H1 (cell line): ENCODE results near the gene OSBP2. TPM values are rescaled to one million over a fixed set of nuclear protein-coding genes. Genes with fewer than 3 reads are reported as not detected.

Experiments
- CTCF ChIA-PET: fragments of 300-600 bp; sonication (Branson Sonifier 250); formaldehyde crosslinking; loops from one replicate; lab custom pipeline; 2021; ENCODE audit not compliant: partially characterized antibody; lab: Charles Lee
- POLR2A ChIA-PET: fragments of 300-600 bp; sonication (Branson Sonifier 250); formaldehyde crosslinking; loops from one replicate; lab custom pipeline; 2021; ENCODE audit warnings: inconsistent platforms; ENCODE audit not compliant: partially characterized antibody; lab: Charles Lee
- DNase-seq, 2 experiments: peaks; one replicate each; pipeline versions ENCODE4 v3.0.0 to v3.0.0-alpha.2; 2010 to 2022; ENCODE audit warnings: low spot score in 2 of 2, low read depth in 1 of 2, mixed read lengths in 1 of 2
- FAIRE-seq: peaks from 2 replicates; lab custom pipeline; 2011; peaks lifted over from hg19 to GRCh38; lab: Jason Lieb, UNC
- H2AFZ ChIP-seq: 2 replicates; pipeline ENCODE4 v1.8.1; 2012; ENCODE audit warnings: low read length, inconsistent platforms
- H2AK5ac ChIP-seq: 2 replicates; pipeline ENCODE4 v1.6.1; 2013; ENCODE audit warnings: low read depth, low read length
- H2BK120ac ChIP-seq: replicated peaks from 2 replicates; pipeline ENCODE3; 2013; ENCODE audit warnings: low read depth, low read length, inconsistent platforms
- H2BK12ac ChIP-seq: 2 replicates; pipeline ENCODE4 v1.6.1; 2013; ENCODE audit warnings: low read depth, low read length
- H2BK15ac ChIP-seq: 2 replicates; pipeline ENCODE4 v1.6.1; 2013; ENCODE audit warnings: low read length
- H2BK20ac ChIP-seq: 2 replicates; pipeline ENCODE4 v1.6.1; 2013; ENCODE audit warnings: low read length
- H2BK5ac ChIP-seq: 2 replicates; pipeline ENCODE4 v1.6.1; 2013; ENCODE audit warnings: low read depth, low read length
- H3K14ac ChIP-seq: 2 replicates; pipeline ENCODE4 v1.6.1; 2013; ENCODE audit warnings: inconsistent platforms; ENCODE audit not compliant: insufficient read length
- H3K18ac ChIP-seq: 2 replicates; pipeline ENCODE4 v1.6.1; 2013; ENCODE audit warnings: low read length; ENCODE audit errors: extremely low read depth
- H3K23ac ChIP-seq: 2 replicates; pipeline ENCODE4 v1.6.1; 2013; ENCODE audit warnings: inconsistent platforms; ENCODE audit not compliant: insufficient read length
- H3K23me2 ChIP-seq: 2 replicates; pipeline ENCODE4 v1.6.1; 2013; ENCODE audit warnings: low read depth, low read length
- H3K27ac ChIP-seq: 2 replicates; pipeline ENCODE4 v1.6.1; 2011; ENCODE audit warnings: low read depth, low read length, inconsistent platforms
- H3K27me3 ChIP-seq, 4 experiments: replicated peaks in 1 of 4; 1 replicate in 1 of 4; 2 replicates in 3 of 4; pipeline versions ENCODE4 v1.6.1 to v1.8.1; 2011 to 2013; ENCODE audit warnings: low read length in 3 of 4, mild to moderate bottlenecking in 3 of 4, inconsistent platforms in 2 of 4, mixed read lengths in 2 of 4, moderate library complexity in 1 of 4; ENCODE audit not compliant: control insufficient read depth in 3 of 4, insufficient read depth in 3 of 4; ENCODE audit errors: extremely low read depth in 1 of 4
- H3K36me3 ChIP-seq, 4 experiments: 2 replicates each; pipeline versions ENCODE4 v1.6.1 to v1.8.1; 2011 to 2013; ENCODE audit warnings: mild to moderate bottlenecking in 4 of 4, low read length in 3 of 4, moderate library complexity in 2 of 4, control low read depth in 1 of 4, inconsistent platforms in 1 of 4; ENCODE audit not compliant: insufficient read depth in 4 of 4, control insufficient read depth in 2 of 4
- H3K4ac ChIP-seq: replicated peaks from 2 replicates; pipeline ENCODE3; 2013; ENCODE audit warnings: low read length, low read depth, mixed read lengths, inconsistent platforms; ENCODE audit not compliant: insufficient read length
- H3K4me1 ChIP-seq, 4 experiments: replicated peaks in 1 of 4; 1 replicate in 1 of 4; 2 replicates in 3 of 4; pipeline versions ENCODE4 v1.6.1 to v1.8.1; 2011 to 2013; ENCODE audit warnings: low read length in 3 of 4, inconsistent platforms in 2 of 4, mixed read lengths in 1 of 4; ENCODE audit not compliant: insufficient read depth in 4 of 4, control insufficient read depth in 3 of 4
- H3K4me2 ChIP-seq, 2 experiments: 2 replicates each; pipeline versions ENCODE4 v1.6.1 to v1.8.1; 2011 to 2013; ENCODE audit warnings: low read depth in 2 of 2, low read length in 2 of 2, control low read depth in 1 of 2, inconsistent platforms in 1 of 2, mild to moderate bottlenecking in 1 of 2; ENCODE audit not compliant: insufficient read depth in 1 of 2
- H3K4me3 ChIP-seq, 4 experiments: fragments of 200-600, 300-600 bp in 1 of 4; sonication (generic), shearing (Covaris generic), sonication (Bioruptor Twin) in 1 of 4; 2 replicates each; pipeline versions ENCODE4 v1.5.1 to v1.8.1; 2011 to 2016; ENCODE audit warnings: low read length in 4 of 4, low read depth in 3 of 4, control low read depth in 2 of 4, inconsistent platforms in 2 of 4, mild to moderate bottlenecking in 2 of 4, mixed read lengths in 1 of 4, moderate library complexity in 1 of 4; ENCODE audit not compliant: insufficient read depth in 2 of 4; ENCODE audit errors: extremely low read depth in 1 of 4
- H3K56ac ChIP-seq: replicated peaks from 2 replicates; pipeline ENCODE3; 2013; ENCODE audit warnings: low read depth, mild to moderate bottlenecking, mixed read lengths, low read length, inconsistent platforms; ENCODE audit not compliant: insufficient read length
- H3K79me1 ChIP-seq: 2 replicates; pipeline ENCODE4 v1.6.1; 2013; ENCODE audit warnings: low read depth, low read length, control low read depth
- H3K79me2 ChIP-seq, 2 experiments: 2 replicates each; pipeline versions ENCODE4 v1.6.1 to v1.8.1; 2012 to 2013; ENCODE audit warnings: low read length in 2 of 2, mild to moderate bottlenecking in 2 of 2, inconsistent platforms in 1 of 2; ENCODE audit not compliant: insufficient read depth in 2 of 2, control insufficient read depth in 1 of 2
- H3K9ac ChIP-seq, 4 experiments: replicated peaks in 1 of 4; 1 replicate in 1 of 4; 2 replicates in 3 of 4; pipeline versions ENCODE4 v1.6.1 to v1.8.1; 2011 to 2013; ENCODE audit warnings: low read depth in 3 of 4, low read length in 3 of 4, control low read depth in 2 of 4, mild to moderate bottlenecking in 2 of 4, moderate library complexity in 2 of 4, inconsistent platforms in 1 of 4; ENCODE audit errors: extremely low read depth in 1 of 4
- H3K9me3 ChIP-seq, 2 experiments: 2 replicates each; pipeline versions ENCODE4 v1.6.1 to v1.8.1; 2012 to 2013; ENCODE audit warnings: mild to moderate bottlenecking in 2 of 2, moderate library complexity in 2 of 2, control low read depth in 1 of 2, inconsistent platforms in 1 of 2, low read depth in 1 of 2, low read length in 1 of 2, mixed read lengths in 1 of 2; ENCODE audit not compliant: insufficient read depth in 2 of 2
- H4K20me1 ChIP-seq, 2 experiments: replicated peaks in 1 of 2; 2 replicates each; pipeline versions ENCODE3 to v1.8.1; 2011 to 2013; ENCODE audit warnings: inconsistent platforms in 2 of 2, low read length in 2 of 2, mild to moderate bottlenecking in 1 of 2; ENCODE audit not compliant: insufficient read depth in 2 of 2, control insufficient read depth in 1 of 2
- H4K5ac ChIP-seq: 2 replicates; pipeline ENCODE4 v1.6.1; 2013; ENCODE audit warnings: low read length, low read depth, mixed read lengths, inconsistent platforms; ENCODE audit not compliant: insufficient read length
- H4K8ac ChIP-seq: 2 replicates; pipeline ENCODE4 v1.8.0; 2013; ENCODE audit warnings: mild to moderate bottlenecking, moderate library complexity, low read length, inconsistent platforms; ENCODE audit not compliant: insufficient read depth; ENCODE audit errors: extremely low read depth
- H4K91ac ChIP-seq: replicated peaks from 2 replicates; pipeline ENCODE3; 2013; ENCODE audit warnings: low read length, mixed read lengths, inconsistent platforms; ENCODE audit not compliant: insufficient read length
- CEBPB ChIP-seq: IDR thresholded peaks from 2 replicates; pipeline ENCODE4 v1.6.1; 2012; ENCODE audit warnings: low read depth, low read length
- CHD1 ChIP-seq: IDR thresholded peaks from 2 replicates; pipeline ENCODE4 v1.6.1; 2012; ENCODE audit warnings: low read depth, low read length, improper control_type of control experiment
- CHD2 ChIP-seq: IDR thresholded peaks from 2 replicates; pipeline ENCODE4 v1.6.1; 2012; ENCODE audit warnings: low read length, improper control_type of control experiment
- EP300 ChIP-seq, 2 experiments: IDR thresholded peaks; 1 replicate in 1 of 2; 2 replicates in 1 of 2; pipeline ENCODE4 v1.6.1; 2011 to 2012; ENCODE audit warnings: low read depth in 2 of 2, low read length in 2 of 2, mild to moderate bottlenecking in 2 of 2, borderline replicate concordance in 1 of 2, inconsistent platforms in 1 of 2, moderate library complexity in 1 of 2
- GTF2F1 ChIP-seq: IDR thresholded peaks from 2 replicates; pipeline ENCODE4 v1.6.1; 2012; ENCODE audit warnings: low read depth, low read length, improper control_type of control experiment, borderline replicate concordance
- KDM1A ChIP-seq: fragments of 200-600, 300-600 bp; sonication (generic); IDR thresholded peaks from 2 replicates; pipeline ENCODE4 v1.7.1; 2016; ENCODE audit warnings: mild to moderate bottlenecking, low read length, borderline replicate concordance
- MAFK ChIP-seq: IDR thresholded peaks from 2 replicates; pipeline ENCODE4 v1.6.1; 2012; ENCODE audit warnings: low read depth, mild to moderate bottlenecking, improper control_type of control experiment, low read length
- SIX5 ChIP-seq: IDR thresholded peaks from 2 replicates; pipeline ENCODE4 v1.6.1; 2011; ENCODE audit warnings: mild to moderate bottlenecking, low read depth, low read length
- SP1 ChIP-seq: IDR thresholded peaks from 2 replicates; pipeline ENCODE4 v1.6.1; 2011; ENCODE audit warnings: low read depth, low read length
- SRF ChIP-seq: IDR thresholded peaks from 2 replicates; pipeline ENCODE4 v1.6.1; 2011; ENCODE audit warnings: mild to moderate bottlenecking, low read depth, low read length, moderate library complexity
- ZNF274 ChIP-seq: IDR thresholded peaks from 2 replicates; pipeline ENCODE4 v1.7.0; 2012; ENCODE audit warnings: low read length, borderline replicate concordance; ENCODE audit errors: extremely low read depth
- WGBS, 2 experiments: shearing (Covaris generic) in 1 of 2; methylation state at CpG; one replicate each; pipeline versions ENCODE4 v1.1.6 to v1.1.7; 2013 to 2015; ENCODE audit warnings: low lambda C conversion rate in 2 of 2, mixed read lengths in 2 of 2, inconsistent platforms in 1 of 2, low coverage in 1 of 2, missing lambda C conversion rate in 1 of 2; ENCODE audit not compliant: insufficient replicate concordance in 2 of 2, insufficient coverage in 1 of 2, insufficient read length in 1 of 2; ENCODE audit errors: extremely low coverage in 1 of 2, missing lambda C conversion rate in 1 of 2; 5-methylcytosine and 5-hydroxymethylcytosine counted together
- polyA plus RNA-seq, 7 experiments: library from polyadenylated mRNA; depleted of rRNA in 3 of 7; stranded (reverse) in 5 of 7; unstranded in 2 of 7; fragments of >200 nt in 5 of 7; fragments of 200-250 nt in 2 of 7; gene quantifications; 1 replicate in 5 of 7; 2 replicates in 1 of 7; 4 replicates in 1 of 7; pipeline versions ENCODE4 v1.2.1 to v1.2.3, GENCODE V29; 2011 to 2013; ENCODE audit warnings: missing spikeins in 2 of 7, mixed read lengths in 2 of 7
- total RNA-seq: library from RNA; stranded (reverse); fragmentation: NEBNext Ultra II Directional; extraction: Animal tissue kit (Norgen Biotek cat#: 25700); gene quantifications from 2 replicates; pipeline ENCODE4 v1.2.1, GENCODE V29; 2021
- TF ChIP-seq, protein P1 (sequence below): IDR thresholded peaks from 2 replicates; pipeline ENCODE4 v1.6.1; 2012; ENCODE audit warnings: inconsistent platforms

Gene OSBP2
- total and polyA plus RNA-seq, 2 of the 8 experiments (the other 6 are each of a cell fraction or from before 2014, with no cell fraction given) = 3.4 to 3.7 TPM

DNA sequence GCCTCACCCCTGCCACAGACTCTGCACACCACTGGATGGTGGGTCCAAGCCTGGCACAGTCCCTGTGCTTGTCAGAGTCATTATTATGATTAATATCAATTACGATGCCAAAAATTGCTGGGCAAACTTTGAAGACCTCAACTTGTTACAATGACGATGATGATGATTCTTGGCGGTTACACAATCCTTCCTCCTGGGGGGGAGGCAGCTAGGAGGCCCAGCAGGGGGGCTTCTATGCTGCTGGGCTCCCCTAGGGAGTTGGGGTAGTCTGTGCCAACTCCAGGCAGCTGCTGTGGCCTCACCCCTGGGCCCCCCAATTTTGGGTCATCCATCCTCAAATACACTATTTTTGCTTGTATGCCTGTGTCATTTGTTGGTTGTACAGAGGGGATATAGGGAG is 47.1 kb upstream of the OSBP2 start:
- no peaks in the 10 kb centered on the region for H3K79me2 ChIP-seq
- H2AK5ac ChIP-seq = no peak overlapping the region
- ChIA-PET POLR2A (no interaction called here), CTCF (interaction anchor here (0.6 to 10.5 kb wide), 3 partner anchors 13 to 159 kb away, joined by 3 to 74 read pairs (median 4); partner anchors contain the start of gene SLC35E4)
- no peak overlapping the region for H3K4ac ChIP-seq
- H3K9ac ChIP-seq = no peak overlapping the region
- H2BK120ac ChIP-seq = no peak overlapping the region
- H3K9me3 ChIP-seq = no peaks in the 10 kb centered on the region
- H3K23me2 ChIP-seq = no peaks in the 10 kb centered on the region
- H4K5ac ChIP-seq = no peak overlapping the region
- peaks cover 0 to 2% of the 10 kb centered on the region in 2 experiments for H4K20me1 ChIP-seq
- H3K4me2 ChIP-seq = no peak overlapping the region
- no peak overlapping the region for H2BK20ac ChIP-seq
- H3K27ac ChIP-seq = no peak overlapping the region
- FAIRE-seq (no peak), DNase-seq (no peak)
- H3K4me3 ChIP-seq = no peak overlapping the region
- H3K14ac ChIP-seq = no peak overlapping the region
- TF ChIP-seq SIX5 (no peak), MAFK (no peak), EP300 (IDR thresholded peaks at IDR 0.05; ENCODE audit: borderline replicate concordance in 1 of 2, low read depth in 2 of 2, low read length in 2 of 2) (no peak), GTF2F1 (no peak), ZNF274 (no peak), SRF (no peak), CHD2 (no peak), CEBPB (no peak), CHD1 (no peak), KDM1A (no peak), SP1 (no peak)
- TF ChIP-seq, protein P1, sequence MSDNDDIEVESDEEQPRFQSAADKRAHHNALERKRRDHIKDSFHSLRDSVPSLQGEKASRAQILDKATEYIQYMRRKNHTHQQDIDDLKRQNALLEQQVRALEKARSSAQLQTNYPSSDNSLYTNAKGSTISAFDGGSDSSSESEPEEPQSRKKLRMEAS = no peak
- no peak overlapping the region for H3K56ac ChIP-seq
- WGBS, 2 experiments = 79% methylated on average over 2 of the region's 3 CpGs; no CpG with 5 or more reads in 1 of the 2 experiments
- no peaks in the 10 kb centered on the region for H3K27me3 ChIP-seq
- no peak overlapping the region for H3K18ac ChIP-seq
- no peak overlapping the region for H4K8ac ChIP-seq
- peak overlapping the region; percentile 46; the same call in 1 of the 2 replicates for H2BK15ac ChIP-seq
- no peak overlapping the region for H2BK5ac ChIP-seq
- H3K79me1 ChIP-seq = no peaks in the 10 kb centered on the region
- no peak overlapping the region for H3K23ac ChIP-seq
- no peaks in the 10 kb centered on the region for H3K36me3 ChIP-seq
- no peak overlapping the region for H4K91ac ChIP-seq
- H2AFZ ChIP-seq = no peak overlapping the region
- peaks cover 0 to 4% (median 0%) of the 10 kb centered on the region in 4 experiments; a peak in 2 of 7 replicates for H3K4me1 ChIP-seq
- no peak overlapping the region for H2BK12ac ChIP-seq
